Subcutaneous abdominal adipose tissue (tissue), 5 donors: ENCODE results near the gene GLUD1.
"Not testable (repeated sequence)": the region's sequence is repeated elsewhere in the genome, so short reads cannot be mapped to it uniquely, and the experiment has no call there.

ENCODE experiments used
- H3K27ac ChIP-seq: one replicate; pipeline ENCODE4 v1.7.0; 2013; ENCODE audit warnings: low read depth, mild to moderate bottlenecking, inconsistent platforms, low read length, moderate library complexity
- H3K27me3 ChIP-seq, 5 donors: one replicate each; pipeline ENCODE4 v1.7.0; 2013; ENCODE audit warnings: low read length in 5 of 5, inconsistent platforms in 1 of 5; ENCODE audit not compliant: control insufficient read depth in 5 of 5, insufficient read depth in 4 of 5
- H3K36me3 ChIP-seq, 5 donors: one replicate each; pipeline ENCODE4 v1.7.0; 2013; ENCODE audit warnings: low read length in 5 of 5; ENCODE audit not compliant: control insufficient read depth in 5 of 5, insufficient read depth in 5 of 5
- H3K4me1 ChIP-seq, 5 donors: one replicate each; pipeline ENCODE4 v1.7.0; 2013; ENCODE audit warnings: low read length in 5 of 5, mild to moderate bottlenecking in 3 of 5, moderate library complexity in 1 of 5; ENCODE audit not compliant: control insufficient read depth in 5 of 5, insufficient read depth in 5 of 5
- H3K4me3 ChIP-seq, 5 donors: one replicate each; pipeline ENCODE4 v1.7.0; 2013; ENCODE audit warnings: low read length in 5 of 5, low read depth in 1 of 5
- H3K9ac ChIP-seq, 5 donors: one replicate each; pipeline ENCODE4 v1.7.0; 2013; ENCODE audit warnings: low read length in 5 of 5, mild to moderate bottlenecking in 4 of 5, moderate library complexity in 3 of 5
- H3K9me3 ChIP-seq, 5 donors: one replicate each; pipeline ENCODE4 v1.7.0; 2013; ENCODE audit warnings: low read length in 5 of 5; ENCODE audit not compliant: control insufficient read depth in 5 of 5
- donor health status: healthy.
- donor health status: healthy.
- donor health status: healthy.
- donor health status: healthy.
- donor health status: healthy.

Gene GLUD1

GRCh38 chr10:87026747-87027508 lies 67.7 kb downstream of the GLUD1 start:
- H3K27ac ChIP-seq, H3K9ac ChIP-seq, H3K4me3 ChIP-seq, H3K27me3 ChIP-seq, H3K9me3 ChIP-seq, H3K4me1 ChIP-seq, H3K36me3 ChIP-seq: not testable (repeated sequence)

- H3K27me3 ChIP-seq, H3K36me3 ChIP-seq, H3K9me3 ChIP-seq, H3K9ac ChIP-seq, H3K27ac ChIP-seq, H3K4me3 ChIP-seq, H3K4me1 ChIP-seq: not testable (repeated sequence)
Measured at GRCh38 chr10:87025285-87025958, 69.2 kb downstream of the GLUD1 start.

- H3K4me1 ChIP-seq, H3K9me3 ChIP-seq, H3K27ac ChIP-seq, H3K36me3 ChIP-seq, H3K4me3 ChIP-seq, H3K27me3 ChIP-seq, H3K9ac ChIP-seq: not testable (repeated sequence)
Measured at GRCh38 chr10:87020056-87020455, 74.6 kb downstream of the GLUD1 start, which contains the start of gene FAM25A. Gene FAM25A (plus strand): TSS chr10:87020294. CDS start chr10:87020325, 31 bp downstream.

GRCh38 chr10:87019504-87019903 lies 75.1 kb downstream of the GLUD1 start:
- not testable (repeated sequence) for H3K27me3 ChIP-seq, H3K36me3 ChIP-seq, H3K4me3 ChIP-seq, H3K27ac ChIP-seq, H3K4me1 ChIP-seq, H3K9ac ChIP-seq, H3K9me3 ChIP-seq

GRCh38 chr10:87019066-87019465 lies 75.6 kb downstream of the GLUD1 start:
- H3K36me3 ChIP-seq, H3K4me1 ChIP-seq, H3K27ac ChIP-seq, H3K9me3 ChIP-seq, H3K27me3 ChIP-seq, H3K4me3 ChIP-seq, H3K9ac ChIP-seq: not testable (repeated sequence)

- not testable (repeated sequence) for H3K9ac ChIP-seq, H3K9me3 ChIP-seq, H3K36me3 ChIP-seq, H3K27ac ChIP-seq, H3K4me1 ChIP-seq, H3K27me3 ChIP-seq, H3K4me3 ChIP-seq
Measured at GRCh38 chr10:87018127-87018526, 76.5 kb downstream of the GLUD1 start.

GRCh38 chr10:87014986-87015716 lies 79.5 kb downstream of the GLUD1 start:
- not testable (repeated sequence) for H3K27me3 ChIP-seq, H3K4me3 ChIP-seq, H3K9me3 ChIP-seq, H3K9ac ChIP-seq, H3K4me1 ChIP-seq, H3K36me3 ChIP-seq, H3K27ac ChIP-seq

GRCh38 chr10:87013528-87013927 lies 81.1 kb downstream of the GLUD1 start:
- H3K36me3 ChIP-seq, H3K9ac ChIP-seq, H3K4me3 ChIP-seq, H3K27ac ChIP-seq, H3K27me3 ChIP-seq, H3K9me3 ChIP-seq: not testable (repeated sequence)
- peaks cover 3 to 13% (median 8%) of the 10 kb centered on the region in 5 donors for H3K4me1 ChIP-seq

GRCh38 chr10:87009134-87009696 lies 85.4 kb downstream of the GLUD1 start:
- H3K4me1 ChIP-seq, H3K9me3 ChIP-seq, H3K9ac ChIP-seq, H3K36me3 ChIP-seq, H3K27ac ChIP-seq, H3K27me3 ChIP-seq, H3K4me3 ChIP-seq: not testable (repeated sequence)

- H3K27me3 ChIP-seq, H3K4me3 ChIP-seq, H3K9ac ChIP-seq, H3K36me3 ChIP-seq, H3K4me1 ChIP-seq, H3K9me3 ChIP-seq, H3K27ac ChIP-seq: not testable (repeated sequence)
Measured at GRCh38 chr10:87008303-87008702, 86.3 kb downstream of the GLUD1 start.
